Stimulated activated naive B cell treated with anti-CD40 and anti-IgM and Interleukin-4, amounts not matched to agents 10 μg/mL and 1 μg/mL and 100 μg/mL, for 72 hours (primary cell): ENCODE results near the gene CSPG5.

Experiments used
- ATAC-seq, 2 donors: fragments of 150-1000 bp; cut with Tn5 transposase; replicated peaks; 2 replicates each; pipeline ENCODE4 v1.10.0; 2021; ENCODE audit warnings: moderate library complexity in 1 of 2
- DNase-seq: peaks from one replicate; pipeline ENCODE4 v3.0.0; 2021
- H3K27ac Mint-ChIP-seq: one replicate; pipeline ENCODE4 v1.8.0; 2022; ENCODE audit warnings: mild to moderate bottlenecking, mixed read lengths
- H3K27me3 Mint-ChIP-seq, 2 donors: one replicate each; pipeline ENCODE4 v1.8.0; 2022; ENCODE audit warnings: mixed read lengths in 2 of 2
- H3K36me3 Mint-ChIP-seq, 2 donors: one replicate each; pipeline ENCODE4 v1.8.0; 2022; ENCODE audit warnings: mixed read lengths in 2 of 2, mild to moderate bottlenecking in 1 of 2
- H3K4me1 Mint-ChIP-seq, 2 donors: one replicate each; pipeline ENCODE4 v1.8.0; 2022; ENCODE audit warnings: mixed read lengths in 2 of 2, mild to moderate bottlenecking in 1 of 2
- H3K4me3 Mint-ChIP-seq, 2 donors: one replicate each; pipeline ENCODE4 v1.8.0; 2022; ENCODE audit warnings: mild to moderate bottlenecking in 2 of 2, mixed read lengths in 2 of 2, moderate library complexity in 1 of 2
- H3K9me3 Mint-ChIP-seq, 2 donors: one replicate each; pipeline ENCODE4 v1.8.0; 2022; ENCODE audit warnings: mixed read lengths in 2 of 2, mild to moderate bottlenecking in 1 of 2

Gene CSPG5

DNA sequence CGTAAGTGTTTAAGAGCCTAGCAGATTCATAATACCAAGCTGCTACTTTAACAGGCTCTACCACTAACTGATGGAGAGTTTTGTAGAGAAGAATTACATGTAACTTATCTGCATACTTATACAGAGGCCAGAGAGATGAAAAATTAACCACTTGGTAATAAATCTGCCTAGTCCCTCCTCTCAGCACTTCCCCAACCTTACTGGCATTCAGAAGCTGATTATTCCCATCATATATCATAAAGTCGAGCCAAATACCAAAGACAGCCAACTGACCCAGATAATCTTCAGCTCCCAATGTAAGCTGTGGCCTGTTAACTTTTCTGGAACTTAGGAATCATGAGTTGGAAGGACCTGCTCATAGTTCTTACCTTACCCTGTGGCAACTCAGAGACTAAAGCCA lies 25.5 kb upstream of the CSPG5 start:
- no peaks in the 10 kb centered on the region for H3K9me3 Mint-ChIP-seq
- H3K27me3 Mint-ChIP-seq, result no peaks in the 10 kb centered on the region
- H3K27ac Mint-ChIP-seq, result no peak overlapping the region
- no peak overlapping the region for H3K4me3 Mint-ChIP-seq
- ATAC-seq, result no peak
- no peaks in the 10 kb centered on the region for H3K4me1 Mint-ChIP-seq
- peaks cover 35 to 57% of the 10 kb centered on the region in 2 donors for H3K36me3 Mint-ChIP-seq
- DNase-seq, result no peak

DNA sequence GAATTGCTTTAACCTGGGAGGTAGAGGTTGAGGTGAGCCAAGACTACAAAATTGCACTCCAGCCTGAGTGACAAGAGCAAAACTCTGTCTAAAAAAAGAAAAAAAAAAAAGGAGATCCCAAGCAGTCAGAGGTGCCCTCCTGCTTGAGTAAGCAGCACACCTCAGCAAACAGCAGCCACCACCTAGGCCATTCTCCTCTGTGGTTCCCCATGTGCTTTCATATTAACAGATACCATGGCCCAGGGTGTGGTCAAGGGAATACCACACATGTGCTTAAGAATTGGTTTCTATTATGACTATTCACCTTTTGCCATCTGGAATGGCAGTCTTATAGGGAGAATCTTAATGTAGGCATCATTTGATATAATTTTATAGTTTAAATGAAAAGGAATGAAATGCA lies 24.7 kb upstream of the CSPG5 start:
- Mint-ChIP-seq H3K4me3 (no peak overlapping the region), H3K36me3 (peaks cover 34 to 58% of the 10 kb centered on the region in 2 donors), H3K27me3 (no peaks in the 10 kb centered on the region), H3K9me3 (no peaks in the 10 kb centered on the region), H3K4me1 (no peaks in the 10 kb centered on the region), H3K27ac (no peak overlapping the region)
- peak in 1 of 2 donors; percentile 47 for ATAC-seq
- DNase-seq, result no peak

DNA sequence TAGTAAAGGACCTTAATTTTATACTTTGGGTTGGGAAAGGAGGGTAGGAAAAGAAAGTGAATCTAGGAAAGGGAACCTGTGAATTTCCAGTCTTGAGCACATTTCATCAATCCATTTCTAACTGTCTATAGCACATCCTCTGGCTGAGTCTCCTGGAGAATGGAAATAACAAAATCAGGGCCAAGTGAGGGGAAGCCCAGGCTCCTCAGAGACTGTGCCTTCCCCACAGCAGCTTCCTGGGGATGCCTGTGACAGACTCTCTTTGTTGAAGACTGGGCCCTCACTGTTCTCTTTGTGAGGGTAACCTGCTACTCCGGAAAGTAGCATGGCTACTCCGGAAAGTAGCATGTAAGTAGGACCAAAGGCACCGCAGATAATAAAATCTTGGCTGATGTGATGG lies 22.6 kb upstream of the CSPG5 start:
- no peaks in the 10 kb centered on the region for H3K9me3 Mint-ChIP-seq
- no peak overlapping the region for H3K27ac Mint-ChIP-seq
- ATAC-seq (no peak), DNase-seq (no peak)
- no peaks in the 10 kb centered on the region for H3K27me3 Mint-ChIP-seq
- peaks cover 36 to 61% of the 10 kb centered on the region in 2 donors for H3K36me3 Mint-ChIP-seq
- H3K4me3 Mint-ChIP-seq, result no peak overlapping the region
- no peaks in the 10 kb centered on the region for H3K4me1 Mint-ChIP-seq

DNA sequence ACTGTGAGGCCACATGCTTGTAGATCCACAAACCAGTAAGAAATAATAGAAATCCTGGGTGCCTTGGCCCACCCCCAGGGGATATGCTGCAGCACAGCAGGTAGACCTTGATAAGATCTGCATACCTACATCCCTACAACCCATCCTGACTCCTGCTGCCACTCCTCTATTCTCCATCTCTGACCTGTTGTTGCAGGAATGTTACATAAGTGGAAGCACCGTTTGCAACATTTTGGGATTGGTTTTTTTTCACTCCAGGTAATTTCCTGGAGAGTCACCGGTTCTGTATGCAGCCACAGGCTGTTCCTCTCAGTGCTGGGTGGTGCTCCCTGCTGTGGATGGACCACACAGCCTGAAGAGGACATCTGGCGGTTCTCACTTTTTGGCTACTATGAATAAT lies 16.1 kb upstream of the CSPG5 start:
- Mint-ChIP-seq H3K27me3 (no peaks in the 10 kb centered on the region), H3K9me3 (no peaks in the 10 kb centered on the region), H3K27ac (no peak overlapping the region), H3K36me3 (peaks cover 40 to 66% of the 10 kb centered on the region in 2 donors), H3K4me1 (peaks cover 1 to 4% of the 10 kb centered on the region in 2 donors), H3K4me3 (no peak overlapping the region)
- ATAC-seq (no peak), DNase-seq (no peak)

DNA sequence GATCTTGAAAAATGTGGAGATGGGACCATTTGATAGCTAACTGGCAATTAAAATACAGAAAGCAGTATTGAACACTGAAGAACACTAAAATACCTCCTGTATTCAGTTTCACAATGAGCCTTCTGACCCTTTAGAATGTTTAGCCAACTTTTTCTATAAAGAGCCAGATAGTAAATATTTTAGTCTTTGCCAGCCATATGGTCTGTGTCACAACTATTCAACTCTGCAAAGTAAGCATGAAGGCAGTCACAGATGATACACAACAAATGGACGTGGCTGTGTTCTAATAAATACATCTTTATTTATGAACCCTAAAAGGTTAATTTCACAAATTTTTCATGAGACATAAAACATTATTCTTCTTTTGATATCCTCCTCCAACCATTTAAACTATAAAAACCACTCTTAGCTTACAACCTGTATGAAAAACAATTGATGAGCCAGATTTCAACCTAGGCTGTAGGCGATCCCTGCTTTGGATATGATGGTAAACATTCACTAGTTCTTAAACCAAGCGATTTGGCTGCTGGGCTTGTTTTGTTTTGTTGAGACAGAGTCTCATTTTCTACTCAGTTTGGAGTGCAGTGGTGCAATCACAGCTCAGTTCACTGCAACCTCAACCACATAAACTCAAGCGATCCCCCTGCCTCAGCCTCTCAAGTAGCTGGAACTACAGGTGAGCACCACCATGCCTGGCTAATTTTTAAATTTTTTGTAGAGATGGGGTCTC lies 13.6 kb upstream of the CSPG5 start:
- H3K4me1 Mint-ChIP-seq, result peaks cover 1 to 4% of the 10 kb centered on the region in 2 donors
- no peak for ATAC-seq
- no peak for DNase-seq
- H3K36me3 Mint-ChIP-seq, result peaks cover 43 to 63% of the 10 kb centered on the region in 2 donors
- no peaks in the 10 kb centered on the region for H3K9me3 Mint-ChIP-seq
- H3K4me3 Mint-ChIP-seq, result no peak overlapping the region
- H3K27me3 Mint-ChIP-seq, result no peaks in the 10 kb centered on the region
- H3K27ac Mint-ChIP-seq, result no peak overlapping the region

DNA sequence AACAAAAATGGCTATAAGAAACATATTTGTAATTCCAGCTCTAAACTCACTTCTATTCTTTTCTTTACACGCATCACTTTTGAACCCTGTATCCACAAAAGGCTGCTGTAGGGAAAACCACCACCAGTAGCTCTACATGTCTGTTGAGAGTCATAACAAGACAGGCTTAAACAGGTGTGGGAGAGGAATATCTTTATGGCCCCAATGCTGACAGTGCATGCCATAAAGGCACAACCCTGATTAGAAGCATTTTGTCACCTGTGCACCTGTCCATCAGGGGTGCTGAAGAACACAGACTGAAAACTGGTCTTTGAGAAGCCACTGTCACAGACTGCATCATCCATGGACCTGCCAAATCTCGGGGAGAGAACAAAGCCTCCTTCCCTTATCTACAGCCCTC lies 11.6 kb upstream of the CSPG5 start:
- no peak overlapping the region for H3K27ac Mint-ChIP-seq
- peaks cover 51 to 64% of the 10 kb centered on the region in 2 donors for H3K36me3 Mint-ChIP-seq
- DNase-seq, result no peak
- H3K4me3 Mint-ChIP-seq, result no peak overlapping the region
- no peak for ATAC-seq
- H3K4me1 Mint-ChIP-seq, result peaks cover 1 to 4% of the 10 kb centered on the region in 2 donors
- no peaks in the 10 kb centered on the region for H3K9me3 Mint-ChIP-seq
- no peaks in the 10 kb centered on the region for H3K27me3 Mint-ChIP-seq

DNA sequence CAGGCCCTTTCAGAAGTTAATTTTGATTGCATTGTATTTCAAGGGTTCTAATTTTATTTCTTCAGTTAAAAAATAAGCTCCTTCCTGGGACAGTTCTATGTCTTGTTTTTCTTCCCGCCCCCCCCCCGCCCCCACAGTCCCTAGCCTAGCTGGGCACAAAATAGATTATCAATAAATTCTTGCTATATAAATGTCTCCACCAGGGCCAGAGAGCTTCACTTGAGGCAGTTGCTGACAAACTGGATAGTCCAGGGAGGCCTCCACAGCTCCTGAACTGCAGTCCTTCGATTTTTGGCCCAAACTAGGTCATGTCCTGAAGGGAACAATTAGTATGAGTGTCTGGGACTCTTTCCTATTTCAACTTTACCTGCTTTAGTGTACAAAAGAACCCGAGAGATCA lies 9.9 kb upstream of the CSPG5 start:
- DNase-seq (no peak), ATAC-seq (no peak)
- no peaks in the 10 kb centered on the region for H3K9me3 Mint-ChIP-seq
- H3K36me3 Mint-ChIP-seq, result peaks cover 41 to 55% of the 10 kb centered on the region in 2 donors
- no peak overlapping the region for H3K27ac Mint-ChIP-seq
- H3K27me3 Mint-ChIP-seq, result no peaks in the 10 kb centered on the region
- peaks cover 0 to 2% of the 10 kb centered on the region in 2 donors for H3K4me1 Mint-ChIP-seq
- no peak overlapping the region for H3K4me3 Mint-ChIP-seq

DNA sequence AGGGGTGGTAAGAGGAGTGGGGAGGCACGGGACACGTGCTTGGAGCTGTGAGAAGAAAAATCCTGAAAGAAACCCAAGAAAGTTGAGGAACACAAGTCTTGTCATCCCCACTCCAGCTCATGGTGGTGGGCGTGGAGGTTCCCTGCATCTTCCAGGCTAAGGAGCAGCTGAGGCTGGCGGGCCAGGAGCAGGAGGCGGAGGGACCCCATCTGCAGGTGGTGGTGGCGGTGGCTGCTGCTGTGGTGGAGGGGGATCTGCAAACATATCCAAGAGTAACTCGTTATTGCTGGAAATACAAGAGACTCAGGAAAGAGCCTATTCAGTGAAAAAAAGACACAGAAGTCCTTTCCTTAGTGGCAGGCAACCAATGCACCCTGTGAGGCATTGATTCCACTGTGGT lies 9.4 kb upstream of the CSPG5 start:
- Mint-ChIP-seq H3K27me3 (no peaks in the 10 kb centered on the region), H3K27ac (no peak overlapping the region), H3K9me3 (no peaks in the 10 kb centered on the region), H3K36me3 (peaks cover 41 to 53% of the 10 kb centered on the region in 2 donors), H3K4me1 (peaks cover 0 to 1% of the 10 kb centered on the region in 2 donors), H3K4me3 (no peak overlapping the region)
- DNase-seq (no peak), ATAC-seq (no peak)

DNA sequence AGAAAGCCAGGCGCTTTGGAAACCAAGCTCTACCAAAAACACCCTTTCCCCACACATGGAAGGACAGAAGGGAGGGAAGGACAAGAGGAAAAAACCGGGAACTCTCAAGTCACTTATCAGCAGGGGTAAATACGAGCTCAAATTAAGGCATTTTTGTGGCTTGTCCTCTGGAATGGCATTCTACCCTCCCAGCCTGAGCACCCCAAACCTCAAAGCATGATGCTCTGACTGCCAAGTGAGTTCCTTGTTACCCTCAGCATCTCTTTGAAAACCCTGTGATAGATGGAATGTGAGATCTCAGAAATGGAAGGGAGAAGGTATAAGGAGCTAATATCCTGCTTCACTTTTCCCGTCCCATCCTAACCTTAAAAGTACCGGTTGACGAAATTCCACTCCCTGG lies 8.1 kb upstream of the CSPG5 start:
- no peak overlapping the region for H3K27ac Mint-ChIP-seq
- no peaks in the 10 kb centered on the region for H3K27me3 Mint-ChIP-seq
- H3K36me3 Mint-ChIP-seq, result peaks cover 36 to 48% of the 10 kb centered on the region in 2 donors
- ATAC-seq (no peak), DNase-seq (no peak)
- no peaks in the 10 kb centered on the region for H3K9me3 Mint-ChIP-seq
- no peak overlapping the region for H3K4me3 Mint-ChIP-seq
- peaks cover 0 to 1% of the 10 kb centered on the region in 2 donors for H3K4me1 Mint-ChIP-seq

DNA sequence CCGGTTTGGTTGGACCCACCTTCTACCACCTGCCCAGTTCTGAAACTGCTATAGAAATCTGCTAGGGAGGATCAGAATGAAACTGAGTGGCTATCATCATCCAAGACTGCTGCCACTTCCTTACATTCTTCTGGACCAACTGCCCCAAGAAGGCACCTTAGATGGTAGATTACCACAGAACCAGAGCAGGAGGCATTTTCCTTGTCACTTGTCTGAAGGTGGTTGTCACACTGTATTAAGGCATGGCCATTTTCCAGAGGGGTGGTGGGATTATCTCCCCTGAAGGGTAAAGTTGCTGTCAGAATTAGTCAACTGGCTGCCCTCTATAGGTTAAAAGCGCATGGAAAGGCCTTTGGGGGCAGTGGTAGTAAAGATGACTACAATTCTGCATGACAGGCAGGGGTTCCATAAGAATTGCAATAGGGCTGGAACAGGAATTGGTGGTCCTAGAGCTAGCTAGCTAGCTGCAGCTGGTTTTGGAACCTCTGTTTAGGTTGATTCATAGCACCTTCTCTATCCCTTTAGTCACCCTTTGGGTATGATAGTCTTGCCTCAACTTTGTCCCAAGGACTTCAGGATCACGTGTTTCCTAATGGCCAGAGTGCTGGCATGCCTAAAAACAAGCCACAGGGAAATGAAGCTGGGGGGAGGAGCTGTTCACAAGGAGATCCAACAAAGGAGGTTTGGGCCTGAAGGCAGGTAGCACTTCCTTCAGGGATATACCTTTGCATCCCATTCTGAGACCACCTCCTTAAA lies 4.8 kb upstream of the CSPG5 start:
- Mint-ChIP-seq H3K27me3 (peaks cover 13 to 18% of the 10 kb centered on the region in 2 donors), H3K9me3 (no peaks in the 10 kb centered on the region), H3K4me1 (peaks cover 0 to 1% of the 10 kb centered on the region in 2 donors), H3K27ac (peak overlapping the region; percentile 7), H3K4me3 (no peak overlapping the region), H3K36me3 (peaks cover 18 to 21% of the 10 kb centered on the region in 2 donors)
- no peak for ATAC-seq
- DNase-seq, result no peak

DNA sequence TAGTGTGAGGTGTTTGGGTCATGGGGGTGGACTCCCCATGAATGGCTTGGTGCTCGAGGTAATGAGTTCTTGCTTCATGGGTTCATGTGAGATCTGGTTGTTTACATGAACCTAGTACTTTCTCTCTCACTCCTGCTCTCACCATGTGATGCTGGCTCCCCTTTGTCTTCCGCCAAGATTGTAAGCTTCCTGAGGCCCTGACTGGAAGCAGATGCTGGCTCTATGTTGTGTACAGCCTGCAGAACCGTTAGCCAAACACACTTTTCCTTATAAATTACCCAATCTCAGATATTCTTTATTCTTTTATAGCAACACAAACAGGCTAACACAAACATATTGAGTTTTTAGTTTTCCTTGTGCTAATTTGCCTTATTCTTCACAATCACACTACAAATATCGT lies 3.2 kb upstream of the CSPG5 start:
- no peak overlapping the region for H3K4me3 Mint-ChIP-seq
- H3K9me3 Mint-ChIP-seq, result no peaks in the 10 kb centered on the region
- peak overlapping the region; percentile 67 for H3K27ac Mint-ChIP-seq
- ATAC-seq, result no peak
- H3K27me3 Mint-ChIP-seq, result peaks cover 18 to 25% of the 10 kb centered on the region in 2 donors
- H3K36me3 Mint-ChIP-seq, result peaks cover 6 to 10% of the 10 kb centered on the region in 2 donors
- H3K4me1 Mint-ChIP-seq, result peaks cover 0 to 1% of the 10 kb centered on the region in 2 donors
- no peak for DNase-seq

DNA sequence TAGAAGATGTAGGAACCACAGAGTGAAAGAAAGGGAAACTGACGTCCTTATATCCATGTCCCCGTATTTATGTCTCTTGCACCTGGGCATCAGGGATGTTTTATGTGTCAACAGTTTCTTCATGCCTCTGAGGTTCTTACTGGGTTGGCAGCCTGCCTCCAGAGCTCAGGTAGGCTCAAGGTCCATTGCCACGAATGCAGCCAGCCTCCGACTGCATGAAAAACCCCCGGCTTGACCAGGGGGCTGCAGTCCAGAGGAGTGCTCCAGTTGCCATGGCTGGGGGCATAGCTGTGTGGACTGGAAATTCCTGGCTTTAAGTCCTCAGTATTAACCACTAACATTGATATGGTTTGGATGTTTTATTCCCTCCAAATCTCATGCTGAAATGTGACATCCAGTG lies 2.8 kb upstream of the CSPG5 start:
- H3K4me1 Mint-ChIP-seq, result peaks cover 0 to 1% of the 10 kb centered on the region in 2 donors
- no peak overlapping the region for H3K4me3 Mint-ChIP-seq
- peaks cover 3 to 10% of the 10 kb centered on the region in 2 donors for H3K36me3 Mint-ChIP-seq
- ATAC-seq (no peak), DNase-seq (no peak)
- H3K9me3 Mint-ChIP-seq, result no peaks in the 10 kb centered on the region
- H3K27ac Mint-ChIP-seq, result no peak overlapping the region
- peaks cover 18 to 29% of the 10 kb centered on the region in 2 donors for H3K27me3 Mint-ChIP-seq

DNA sequence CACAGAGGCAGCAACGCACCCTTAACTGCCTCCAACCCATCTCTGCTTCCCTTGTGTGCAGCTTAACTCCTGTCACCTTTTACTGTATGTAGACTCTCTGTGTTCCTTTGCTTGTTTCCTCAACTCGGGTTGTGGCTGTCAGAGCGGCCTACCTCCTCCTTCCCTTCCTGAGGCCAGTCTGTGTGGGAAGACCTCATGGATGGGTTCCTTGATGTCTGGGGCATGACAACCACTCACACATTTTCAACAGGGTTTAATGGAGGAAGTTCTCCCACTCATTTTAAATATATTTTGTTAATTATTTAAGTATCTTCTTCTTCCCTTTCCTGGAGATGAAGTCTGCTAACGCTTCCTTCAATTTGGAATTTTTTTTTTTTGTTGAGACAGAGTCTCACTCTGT lies 1.8 kb upstream of the CSPG5 start:
- DNase-seq (no peak), ATAC-seq (no peak)
- H3K36me3 Mint-ChIP-seq, result peaks cover 0 to 5% of the 10 kb centered on the region in 2 donors
- H3K27ac Mint-ChIP-seq, result no peak overlapping the region
- peaks cover 0 to 1% of the 10 kb centered on the region in 2 donors for H3K4me1 Mint-ChIP-seq
- peaks cover 21 to 38% of the 10 kb centered on the region in 2 donors for H3K27me3 Mint-ChIP-seq
- H3K9me3 Mint-ChIP-seq, result no peaks in the 10 kb centered on the region
- H3K4me3 Mint-ChIP-seq, result no peak overlapping the region

DNA sequence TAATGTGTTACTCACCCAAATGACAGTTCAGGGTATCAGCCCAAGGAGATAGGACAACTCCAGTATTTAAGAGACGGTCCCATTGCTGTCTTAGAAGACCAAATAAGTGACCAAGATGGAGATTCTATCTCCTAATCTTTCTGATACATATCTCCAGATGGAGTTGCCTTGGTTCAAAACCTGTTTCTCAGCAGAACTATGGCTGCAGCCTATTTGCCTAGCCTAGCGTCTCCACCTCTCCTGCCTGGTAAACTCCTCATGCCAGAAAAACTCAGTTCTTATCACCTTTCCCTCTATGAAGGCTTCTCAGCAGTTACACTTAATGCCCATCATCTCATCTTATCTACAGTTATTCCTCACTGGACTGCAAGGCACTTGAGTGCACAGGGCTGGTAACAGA lies 1.2 kb upstream of the CSPG5 start:
- H3K27me3 Mint-ChIP-seq, result peaks cover 24 to 42% of the 10 kb centered on the region in 2 donors
- peaks cover 0 to 1% of the 10 kb centered on the region in 2 donors for H3K4me1 Mint-ChIP-seq
- H3K27ac Mint-ChIP-seq, result no peak overlapping the region
- H3K4me3 Mint-ChIP-seq, result peak overlapping the region in 1 of 2 donors; percentile 4
- no peak for ATAC-seq
- H3K36me3 Mint-ChIP-seq, result no peaks in the 10 kb centered on the region
- no peak for DNase-seq
- no peaks in the 10 kb centered on the region for H3K9me3 Mint-ChIP-seq

DNA sequence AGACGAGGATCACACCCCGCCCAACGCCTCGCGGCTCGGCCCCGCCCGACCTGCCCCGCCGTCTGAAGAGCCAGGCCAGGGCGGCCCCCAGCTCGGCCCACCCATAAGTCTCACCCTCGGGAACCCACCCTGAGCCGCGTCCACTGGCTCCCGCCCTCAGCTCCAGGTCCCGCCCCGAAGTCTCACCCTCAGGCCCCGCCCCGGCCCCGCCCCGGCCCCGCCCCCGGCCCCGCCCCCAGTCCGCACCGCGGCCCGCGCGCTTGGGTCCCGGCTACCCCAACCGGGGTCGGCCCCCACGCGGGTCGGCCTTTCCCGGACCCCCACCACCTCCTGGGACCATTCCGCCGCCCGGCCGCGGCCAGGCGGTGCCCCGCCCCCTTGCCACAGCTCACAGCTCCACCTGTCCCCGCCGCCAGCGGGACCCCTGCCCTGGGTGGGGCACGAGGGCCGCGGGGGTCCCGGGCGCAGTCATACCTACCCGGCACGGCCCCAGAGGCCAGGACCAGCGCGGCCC lies 489 bp downstream of the CSPG5 start:
- no peaks in the 10 kb centered on the region for H3K9me3 Mint-ChIP-seq
- peak; percentile 9 for DNase-seq
- H3K27ac Mint-ChIP-seq, result no peak overlapping the region
- H3K4me3 Mint-ChIP-seq, result peak overlapping the region; percentile 61 to 76
- peak; percentile 71 to 72 for ATAC-seq
- H3K36me3 Mint-ChIP-seq, result no peaks in the 10 kb centered on the region
- peaks cover 33 to 52% of the 10 kb centered on the region in 2 donors for H3K27me3 Mint-ChIP-seq
- H3K4me1 Mint-ChIP-seq, result no peaks in the 10 kb centered on the region
